HG03469 (cell line): ENCODE results near the gene LZTFL1.
A peak's percentile ranks its signal among the peaks of the same experiment; 100 is the strongest.
"Not testable (repeated sequence)": the region's sequence is repeated elsewhere in the genome, so short reads cannot be mapped to it uniquely, and the experiment has no call there.

Experiments used
- ATAC-seq: cut with Tn5 transposase; IDR thresholded peaks from one replicate; pipeline ENCODE4 v1.9.1; 2021; ENCODE audit warnings: mild to moderate bottlenecking, moderate library complexity, moderate number of reproducible peaks; ENCODE audit not compliant: unreplicated experiment

LZTFL1 gene

DNA sequence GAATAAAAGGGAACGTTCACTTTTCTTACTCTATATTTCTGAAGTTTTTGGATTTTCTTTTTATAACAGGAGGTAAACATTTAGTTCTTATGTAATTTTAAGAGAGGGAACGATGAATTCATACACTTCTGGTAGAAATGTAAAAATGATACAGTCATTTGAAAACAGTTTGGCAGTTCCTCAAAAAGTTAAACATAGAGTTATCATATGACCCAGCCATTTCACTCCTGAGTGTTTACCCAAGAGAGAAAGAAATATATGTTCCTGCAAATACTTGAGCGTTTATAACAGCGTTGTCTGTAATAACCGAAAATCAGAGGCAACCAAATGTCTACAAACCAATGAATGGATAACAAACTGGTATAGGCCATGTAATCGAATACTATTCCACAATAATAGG, 23.6 kb upstream of the LZTFL1 start:
- no peak for ATAC-seq

GRCh38 chr3:45864760-45865519, 23.0 kb upstream of the LZTFL1 start:
- peak; percentile 49 for ATAC-seq

GRCh38 chr3:45861043-45861719, 19.3 kb upstream of the LZTFL1 start:
- no peak for ATAC-seq

DNA sequence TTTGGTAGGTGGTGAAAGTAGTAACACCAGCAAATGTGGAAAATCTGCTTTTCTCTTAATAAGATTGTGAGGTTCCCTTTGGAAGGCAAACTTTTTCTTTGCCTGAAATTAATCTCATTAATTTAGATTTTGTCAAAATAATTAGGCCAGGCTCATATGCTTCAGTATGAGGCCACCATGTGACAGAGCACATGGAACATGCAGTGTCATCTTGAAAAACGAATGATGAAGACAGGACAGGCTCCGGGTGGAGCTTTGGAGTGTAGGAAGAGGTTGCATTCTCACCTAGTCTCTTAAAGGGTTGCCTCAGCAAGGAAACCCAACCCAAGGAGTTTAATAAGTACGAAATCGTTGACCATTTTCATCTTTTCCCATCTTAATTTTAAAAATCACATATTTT, 18.6 kb upstream of the LZTFL1 start:
- ATAC-seq: no peak

- no peak for ATAC-seq
These were observed 17.1 kb upstream of the LZTFL1 start for GRCh38 chr3:45858809-45859543.

- ATAC-seq: not testable (repeated sequence)
These were observed 15.1 kb upstream of the LZTFL1 start for GRCh38 chr3:45857024-45857423.

DNA sequence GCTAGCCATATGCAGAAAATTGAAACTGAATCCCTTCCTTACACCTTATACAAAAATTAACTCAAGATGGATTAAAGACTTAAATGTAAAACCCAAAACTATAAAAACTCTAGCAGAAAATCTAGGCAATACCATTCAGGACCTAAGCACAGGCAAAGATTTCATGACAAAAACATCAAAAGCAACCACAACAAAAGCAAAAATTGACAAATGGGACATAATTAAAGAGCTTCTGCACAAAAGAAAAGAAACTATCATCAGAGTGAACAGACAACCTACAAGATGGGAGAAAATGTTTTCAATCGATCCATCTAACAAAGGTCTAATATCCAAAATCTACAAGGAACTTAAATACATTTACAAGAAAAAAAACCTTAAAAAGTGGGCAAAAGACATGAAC, 14.4 kb upstream of the LZTFL1 start:
- ATAC-seq: not testable (repeated sequence)

DNA sequence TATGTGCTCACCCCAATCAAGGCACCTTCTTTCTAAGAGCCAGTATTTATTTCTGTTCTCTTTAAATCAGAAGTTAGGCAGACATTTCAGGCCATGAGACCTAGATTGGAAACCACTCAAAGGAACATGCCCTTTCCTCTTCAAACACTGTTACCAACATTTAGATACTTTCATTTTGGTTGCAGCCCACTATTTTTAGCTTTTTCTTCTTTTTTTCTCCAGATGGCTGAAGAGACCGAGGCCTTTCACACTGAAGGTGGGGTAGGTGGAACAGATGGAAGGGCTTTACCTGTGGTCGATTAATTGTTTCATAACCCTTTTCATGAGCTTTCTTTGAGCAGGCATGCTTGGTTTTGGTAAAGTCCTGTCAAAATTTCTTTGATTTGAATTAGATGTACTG, 10.9 kb upstream of the LZTFL1 start:
- ATAC-seq: no peak

DNA sequence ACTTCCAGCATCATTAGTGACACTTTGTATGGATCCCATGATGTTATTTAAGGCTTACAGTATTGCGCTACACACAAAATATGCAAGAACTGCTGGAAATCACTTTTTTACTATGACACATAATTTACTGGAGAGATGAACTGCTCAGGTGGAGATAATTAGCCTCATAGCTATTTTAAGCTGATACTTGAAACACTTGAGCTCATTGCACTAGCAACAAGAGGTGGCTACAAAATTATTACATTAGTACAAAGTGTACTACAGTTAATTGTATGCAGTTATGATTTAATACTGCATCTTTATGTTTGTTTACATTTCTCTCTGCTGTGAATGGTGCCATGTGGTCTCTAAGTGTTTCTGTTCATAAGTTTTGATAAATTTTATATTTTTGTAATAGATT, 6.5 kb upstream of the LZTFL1 start:
- no peak for ATAC-seq

- no peak for ATAC-seq
These were observed 2.7 kb upstream of the LZTFL1 start for GRCh38 chr3:45844616-45845015.

DNA sequence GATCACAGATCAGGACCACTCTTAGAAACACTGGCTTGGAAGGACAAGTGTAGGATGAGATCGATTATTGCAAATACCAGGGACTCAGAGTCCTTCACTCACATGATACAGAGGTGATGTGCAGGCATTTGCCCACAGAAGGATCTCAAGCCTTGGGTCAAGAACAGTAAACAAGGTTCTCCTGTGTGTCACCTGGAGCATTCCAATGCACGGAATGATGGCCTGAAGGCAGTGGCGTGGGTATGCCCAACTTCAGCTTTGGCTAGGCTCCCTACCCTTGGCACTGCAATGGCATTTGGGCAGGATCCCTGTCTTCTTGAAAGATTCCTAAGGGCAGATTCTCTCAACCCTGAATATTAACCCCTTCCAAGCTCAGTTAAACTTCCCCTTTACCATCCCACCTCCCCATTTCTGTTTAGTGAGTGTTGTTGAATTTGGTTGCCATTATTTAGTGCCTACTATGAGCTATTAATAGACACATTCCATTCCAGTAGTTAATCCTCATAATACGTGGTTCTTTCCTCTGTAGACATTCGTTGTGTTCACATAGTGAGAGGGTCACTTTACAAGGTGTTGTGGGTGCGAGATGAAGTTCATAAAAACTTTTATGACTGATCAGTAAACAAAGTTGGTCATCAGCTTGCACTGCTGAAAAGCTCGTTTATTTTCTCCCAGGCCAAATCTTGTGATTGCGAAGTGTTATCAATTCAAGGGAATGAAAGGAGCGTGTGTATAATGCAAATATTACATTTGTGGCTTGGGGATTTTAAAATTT, 1.1 kb upstream of the LZTFL1 start:
- ATAC-seq: no peak

- no peak for ATAC-seq
These were observed 531 bp downstream of the LZTFL1 start for GRCh38 chr3:45841420-45841756.

DNA sequence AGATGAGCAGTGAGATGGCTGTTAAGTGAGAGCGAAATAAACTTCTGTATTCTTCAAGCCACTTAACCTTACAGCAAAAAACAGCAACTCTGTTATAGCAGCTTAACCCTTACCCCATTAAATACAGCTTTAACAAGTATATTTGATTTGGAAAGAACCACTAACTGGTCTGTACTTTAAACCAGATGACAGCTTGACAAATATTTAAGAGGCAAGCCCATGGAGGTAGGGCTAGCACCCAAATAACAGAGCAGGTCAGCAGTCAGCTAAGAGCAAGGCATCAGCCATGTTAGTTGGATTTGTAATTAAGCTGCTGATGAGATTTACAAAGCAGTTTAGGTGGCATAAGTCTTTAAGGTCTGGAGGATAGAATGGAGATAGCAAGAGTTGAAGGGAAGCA, 3.5 kb downstream of the LZTFL1 start:
- no peak for ATAC-seq

DNA sequence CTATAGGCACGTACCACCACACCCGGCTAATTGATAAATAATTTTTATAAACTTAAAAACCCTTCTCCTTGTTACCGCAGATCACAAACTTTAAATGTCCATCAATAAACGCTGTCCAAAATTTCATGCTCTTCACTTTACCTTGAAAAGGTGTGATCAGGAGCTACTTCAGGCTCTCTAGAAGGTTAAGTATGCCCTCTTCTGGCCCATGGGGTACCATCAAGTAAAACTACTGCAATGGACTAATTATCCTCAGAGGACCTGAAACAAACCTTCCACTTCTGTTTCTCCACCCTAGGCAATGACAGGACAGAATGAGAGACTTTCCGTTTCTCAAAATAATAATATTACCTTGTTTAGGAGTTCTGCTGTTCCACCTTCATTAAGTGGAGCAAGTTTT, 9.2 kb downstream of the LZTFL1 start:
- no peak for ATAC-seq

GRCh38 chr3:45830121-45830520, 11.8 kb downstream of the LZTFL1 start:
- no peak for ATAC-seq

DNA sequence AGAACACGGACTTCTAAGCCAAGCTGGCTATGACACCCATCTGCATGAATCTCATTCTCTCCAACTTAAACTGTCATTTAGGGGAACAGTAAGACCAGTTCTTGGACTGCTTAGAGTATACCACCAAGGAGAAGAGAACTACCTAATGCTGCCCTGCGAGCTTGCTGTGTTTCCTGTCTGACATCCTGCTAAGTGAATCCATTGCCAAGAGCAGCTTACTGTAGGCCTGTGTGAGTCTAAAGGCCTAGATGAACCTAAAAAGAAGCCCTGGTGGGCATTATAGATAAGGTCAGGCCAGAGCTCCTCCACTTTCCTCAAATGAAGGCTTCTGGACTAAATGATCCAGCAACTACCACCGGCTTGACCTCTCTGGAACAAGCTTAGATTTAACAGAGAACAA, 15.0 kb downstream of the LZTFL1 start:
- no peak for ATAC-seq

DNA sequence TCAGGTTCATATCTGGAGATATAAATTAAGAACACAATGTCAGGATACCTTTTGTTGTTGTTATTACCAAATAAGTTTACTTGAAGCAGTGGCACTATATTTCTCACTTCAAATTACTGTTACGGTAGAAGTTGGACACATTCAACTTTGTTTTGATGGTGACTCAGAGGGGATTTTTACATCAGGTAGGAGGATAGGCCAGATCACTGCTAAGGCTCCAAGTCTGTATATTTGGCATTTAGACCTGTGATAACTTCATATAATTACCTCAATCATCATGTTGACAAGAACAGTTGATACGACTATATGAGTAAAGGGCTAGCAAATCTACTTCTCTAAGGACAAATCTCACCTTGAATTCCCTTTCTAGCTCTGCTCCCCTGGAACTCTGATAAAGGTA, 15.6 kb downstream of the LZTFL1 start:
- no peak for ATAC-seq

- no peak for ATAC-seq
These were observed 20.8 kb downstream of the LZTFL1 start for GRCh38 chr3:45821127-45821526.

DNA sequence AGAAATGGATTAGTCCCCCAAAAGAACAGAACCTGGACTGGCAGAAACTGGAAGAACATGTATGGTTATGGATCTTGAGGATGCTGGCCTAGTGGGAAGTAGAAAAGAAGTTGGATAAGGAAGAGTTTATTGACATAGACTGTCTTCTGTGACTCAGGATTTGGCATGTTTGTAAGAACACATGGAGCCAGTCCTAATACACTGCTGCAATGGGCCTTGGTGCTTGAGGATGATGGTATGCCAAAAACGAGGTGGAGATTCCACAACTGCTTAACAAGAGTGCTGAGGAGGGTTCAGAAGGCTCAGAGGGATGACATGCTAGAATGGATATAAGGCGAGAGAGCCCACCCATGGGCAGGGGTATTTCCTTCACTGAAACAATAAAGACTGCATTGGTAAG, 22.4 kb downstream of the LZTFL1 start:
- ATAC-seq: no peak

DNA sequence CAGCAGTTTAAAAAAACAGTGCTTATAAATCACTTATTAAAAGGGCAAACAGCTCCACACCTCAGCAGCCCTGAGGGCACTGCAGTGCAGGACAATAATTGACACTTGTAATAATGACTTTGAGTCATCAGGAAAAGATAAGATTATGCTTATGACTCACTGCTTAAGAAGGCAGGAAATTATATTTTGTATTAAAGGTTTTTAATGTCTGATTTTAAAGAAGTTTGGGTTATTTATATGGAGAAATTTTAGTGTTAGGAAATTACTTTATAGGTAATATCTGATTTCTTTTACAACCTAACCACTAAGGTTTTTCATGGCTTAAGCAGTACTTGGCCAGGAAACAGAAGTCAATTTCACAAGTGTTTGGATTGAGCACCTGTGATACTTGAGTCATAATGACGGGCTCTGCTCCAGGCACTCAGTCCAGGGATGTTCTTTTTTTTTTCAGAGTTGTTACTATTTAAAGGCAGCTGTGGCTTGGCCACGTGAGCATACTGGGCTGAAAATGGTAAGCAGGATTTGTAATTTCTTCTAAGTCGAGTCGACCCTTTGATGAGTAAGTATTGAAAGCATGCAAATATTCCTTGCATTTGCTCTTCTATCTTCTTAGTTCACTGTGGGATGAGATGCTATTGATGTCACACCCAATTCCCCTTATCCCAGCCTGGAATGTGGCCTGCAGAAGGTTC, 23.9 kb downstream of the LZTFL1 start:
- ATAC-seq: no peak

- ATAC-seq: no peak
These were observed 25.4 kb downstream of the LZTFL1 start for GRCh38 chr3:45816544-45816943.
